ENCODE measurements around the gene MPP2.

DNA sequence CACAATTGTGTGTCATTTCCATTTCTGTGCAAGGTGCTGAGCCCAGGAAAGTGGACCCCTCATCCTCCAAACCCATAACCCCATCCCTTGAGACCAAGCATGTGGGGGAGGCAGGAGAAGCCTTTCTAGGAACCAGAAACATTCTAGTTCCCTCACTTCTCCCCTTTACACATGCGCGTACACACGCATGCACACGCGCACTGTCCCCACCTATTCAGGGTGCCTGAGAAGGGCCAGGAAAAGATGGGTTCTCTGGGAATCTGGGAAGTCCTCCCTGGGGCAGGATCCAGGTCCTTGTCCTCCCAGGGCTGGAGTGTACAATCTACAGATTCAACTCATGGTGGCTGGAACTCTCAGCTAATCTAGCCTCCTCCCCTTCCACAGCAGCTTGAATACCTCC is 32.5 kb upstream of the MPP2 start:
- TF ChIP-seq TEAD4 (IDR thresholded peaks at IDR 0.05) (no peak), FOXM1 (IDR thresholded peaks at IDR 0.05; ENCODE audit: borderline replicate concordance, low read depth) (no peak), NFIC (IDR thresholded peaks at IDR 0.05) (no peak), CREB1 (IDR thresholded peaks at IDR 0.05; ENCODE audit: low read depth) (no peak), TAF1 (IDR thresholded peaks at IDR 0.05; ENCODE audit: low read depth) (no peak), RAD21 (IDR thresholded peaks at IDR 0.05; ENCODE audit: low read depth) (no peak), YY1 (IDR thresholded peaks at IDR 0.05; ENCODE audit: low read depth) (no peak), EGR1 (IDR thresholded peaks at IDR 0.05) (no peak)
- TF ChIP-seq, protein P1, sequence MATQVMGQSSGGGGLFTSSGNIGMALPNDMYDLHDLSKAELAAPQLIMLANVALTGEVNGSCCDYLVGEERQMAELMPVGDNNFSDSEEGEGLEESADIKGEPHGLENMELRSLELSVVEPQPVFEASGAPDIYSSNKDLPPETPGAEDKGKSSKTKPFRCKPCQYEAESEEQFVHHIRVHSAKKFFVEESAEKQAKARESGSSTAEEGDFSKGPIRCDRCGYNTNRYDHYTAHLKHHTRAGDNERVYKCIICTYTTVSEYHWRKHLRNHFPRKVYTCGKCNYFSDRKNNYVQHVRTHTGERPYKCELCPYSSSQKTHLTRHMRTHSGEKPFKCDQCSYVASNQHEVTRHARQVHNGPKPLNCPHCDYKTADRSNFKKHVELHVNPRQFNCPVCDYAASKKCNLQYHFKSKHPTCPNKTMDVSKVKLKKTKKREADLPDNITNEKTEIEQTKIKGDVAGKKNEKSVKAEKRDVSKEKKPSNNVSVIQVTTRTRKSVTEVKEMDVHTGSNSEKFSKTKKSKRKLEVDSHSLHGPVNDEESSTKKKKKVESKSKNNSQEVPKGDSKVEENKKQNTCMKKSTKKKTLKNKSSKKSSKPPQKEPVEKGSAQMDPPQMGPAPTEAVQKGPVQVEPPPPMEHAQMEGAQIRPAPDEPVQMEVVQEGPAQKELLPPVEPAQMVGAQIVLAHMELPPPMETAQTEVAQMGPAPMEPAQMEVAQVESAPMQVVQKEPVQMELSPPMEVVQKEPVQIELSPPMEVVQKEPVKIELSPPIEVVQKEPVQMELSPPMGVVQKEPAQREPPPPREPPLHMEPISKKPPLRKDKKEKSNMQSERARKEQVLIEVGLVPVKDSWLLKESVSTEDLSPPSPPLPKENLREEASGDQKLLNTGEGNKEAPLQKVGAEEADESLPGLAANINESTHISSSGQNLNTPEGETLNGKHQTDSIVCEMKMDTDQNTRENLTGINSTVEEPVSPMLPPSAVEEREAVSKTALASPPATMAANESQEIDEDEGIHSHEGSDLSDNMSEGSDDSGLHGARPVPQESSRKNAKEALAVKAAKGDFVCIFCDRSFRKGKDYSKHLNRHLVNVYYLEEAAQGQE (IDR thresholded peaks at IDR 0.05; ENCODE audit: low read depth), result no peak
